Measurements from ENCODE around the gene MINDY3.

DNA sequence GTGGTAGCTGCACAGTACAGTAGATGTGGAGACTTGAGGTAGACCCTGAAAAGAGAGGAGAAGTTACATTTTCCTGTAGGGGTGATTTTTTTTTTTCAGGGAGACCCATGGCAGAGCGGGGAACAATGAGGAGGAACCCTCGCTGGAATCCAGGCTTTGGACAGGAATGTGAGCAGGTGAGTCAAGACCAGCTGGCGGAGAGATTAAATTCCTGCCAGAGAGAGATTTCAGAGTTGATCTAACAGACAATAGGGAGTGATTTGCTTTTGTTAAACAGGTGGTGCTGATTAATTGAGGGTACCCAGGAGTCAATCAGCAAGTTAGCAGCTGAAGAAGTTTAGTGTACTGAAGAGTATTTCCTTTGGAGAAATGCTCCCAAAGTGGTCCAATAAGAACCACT is 41.6 kb upstream of the MINDY3 start:
- no peak for TF ChIP-seq POLR2A (IDR thresholded peaks at IDR 0.05)
- TF ChIP-seq, protein P1, sequence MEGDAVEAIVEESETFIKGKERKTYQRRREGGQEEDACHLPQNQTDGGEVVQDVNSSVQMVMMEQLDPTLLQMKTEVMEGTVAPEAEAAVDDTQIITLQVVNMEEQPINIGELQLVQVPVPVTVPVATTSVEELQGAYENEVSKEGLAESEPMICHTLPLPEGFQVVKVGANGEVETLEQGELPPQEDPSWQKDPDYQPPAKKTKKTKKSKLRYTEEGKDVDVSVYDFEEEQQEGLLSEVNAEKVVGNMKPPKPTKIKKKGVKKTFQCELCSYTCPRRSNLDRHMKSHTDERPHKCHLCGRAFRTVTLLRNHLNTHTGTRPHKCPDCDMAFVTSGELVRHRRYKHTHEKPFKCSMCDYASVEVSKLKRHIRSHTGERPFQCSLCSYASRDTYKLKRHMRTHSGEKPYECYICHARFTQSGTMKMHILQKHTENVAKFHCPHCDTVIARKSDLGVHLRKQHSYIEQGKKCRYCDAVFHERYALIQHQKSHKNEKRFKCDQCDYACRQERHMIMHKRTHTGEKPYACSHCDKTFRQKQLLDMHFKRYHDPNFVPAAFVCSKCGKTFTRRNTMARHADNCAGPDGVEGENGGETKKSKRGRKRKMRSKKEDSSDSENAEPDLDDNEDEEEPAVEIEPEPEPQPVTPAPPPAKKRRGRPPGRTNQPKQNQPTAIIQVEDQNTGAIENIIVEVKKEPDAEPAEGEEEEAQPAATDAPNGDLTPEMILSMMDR (IDR thresholded peaks at IDR 0.05), result no peak
